ENCODE data around the gene TARS3. TPM values are rescaled to one million over a fixed set of nuclear protein-coding genes. Genes with fewer than 3 reads are reported as not detected.
"Not testable (repeated sequence)": the region's sequence is repeated elsewhere in the genome, so short reads cannot be mapped to it uniquely, and the experiment has no call there.

Gene TARS3
- total RNA-seq: 1 to 10 TPM; 9.3 to 9.8 TPM
- 10 to 100 TPM; 25.3 to 30.2 (median 26.9) TPM for polyA plus RNA-seq (ENCODE audit: insufficient read length in 6 of 6)
- long read RNA-seq, donor 1: 0 reads
- long read RNA-seq, donor 2, partial matches to known transcripts: 9 of 11 reads
- long read RNA-seq, donor 2, other reads (novel, unspliced or antisense): 0 of 11 reads
- long read RNA-seq, donor 3, transcript TARSL2-201 (19 exons, 3,610 nt): major isoform, 6 of 6 reads
- long read RNA-seq, donor 3, partial matches to known transcripts: 0 of 6 reads
- long read RNA-seq, donor 3, other reads (novel, unspliced or antisense): 0 of 6 reads
- long read RNA-seq, donor 4, partial matches to known transcripts: 12 of 13 reads
- long read RNA-seq, donor 4, other reads (novel, unspliced or antisense): 0 of 13 reads
- long read RNA-seq, donor 5, partial matches to known transcripts: 8 of 8 reads
- long read RNA-seq, donor 5, other reads (novel, unspliced or antisense): 0 of 8 reads
- long read RNA-seq, donor 6: 0 reads
- long read RNA-seq, donor 7: 0 reads
- long read RNA-seq, donor 8: 0 reads
- long read RNA-seq, donor 9: 0 reads
- long read RNA-seq, donor 10, partial matches to known transcripts: 8 of 9 reads
- long read RNA-seq, donor 10, other reads (novel, unspliced or antisense): 1 of 9 reads
- long read RNA-seq, donor 11: 0 reads
- long read RNA-seq, donor 12, partial matches to known transcripts: 0 of 4 reads
- long read RNA-seq, donor 12, other reads (novel, unspliced or antisense): 0 of 4 reads

DNA sequence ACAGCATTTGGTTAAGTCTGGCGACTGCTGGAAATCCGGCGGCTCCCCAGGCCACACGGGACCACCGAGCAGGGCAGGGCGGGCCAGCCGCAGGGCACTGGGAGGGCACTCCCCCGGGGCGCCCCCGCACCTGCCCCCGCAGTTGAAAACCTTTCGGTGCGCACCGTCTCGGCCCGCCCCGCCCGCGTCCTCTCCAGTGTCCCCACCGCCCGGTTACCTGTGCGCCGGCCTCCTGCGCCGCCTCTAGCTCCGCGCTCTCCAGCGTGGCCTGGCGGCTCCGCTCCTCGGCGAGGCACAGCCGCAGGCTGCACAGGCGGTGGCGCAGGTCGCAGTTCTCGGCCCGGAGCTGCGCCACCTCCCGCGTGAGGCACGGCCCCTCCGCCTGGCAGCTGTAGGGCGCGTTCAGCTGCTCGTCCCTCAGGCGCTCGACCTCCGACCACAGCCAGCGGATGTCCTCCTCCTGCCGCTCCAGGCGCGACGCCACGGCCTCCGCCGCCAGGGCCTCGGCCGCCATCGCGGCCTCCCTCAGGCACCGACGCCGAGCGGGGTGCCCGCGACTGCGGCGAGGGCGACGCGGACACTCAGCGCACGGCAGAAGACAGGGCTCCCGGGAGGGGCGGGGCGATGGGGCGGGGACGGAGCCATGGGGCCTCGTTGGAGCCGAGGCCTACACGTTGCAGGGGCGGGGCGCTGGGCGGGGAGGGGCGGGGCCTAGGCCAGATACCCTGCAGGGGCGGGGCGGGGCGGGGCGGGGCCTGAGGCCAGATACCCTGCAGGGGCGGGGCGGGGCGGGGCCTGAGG lies at the start of gene TARS3:
TSS of gene TARS3 (minus strand) at position 600 of the 801 bp plus-strand sequence. CDS start at position 514, 86 bp downstream.
- Histone ChIP-seq H3K27ac (peak within 1 kb of the TSS; percentile 88 to 91), H3K36me3 (peaks cover 0 to 21% of the 10 kb centered on the region in 2 donors), H3K4me3 (peak within 1 kb of the TSS; percentile 77 to 93), H3K4me1 (peaks cover 6 to 12% of the 10 kb centered on the region in 2 donors), H3K27me3 (no peaks in the 10 kb centered on the region), H3K9me3 (no peaks in the 10 kb centered on the region)
- peak; percentile 86 to 99 (median 96) for DNase-seq
- ATAC-seq: peak; percentile 98
- TF ChIP-seq, protein P1, sequence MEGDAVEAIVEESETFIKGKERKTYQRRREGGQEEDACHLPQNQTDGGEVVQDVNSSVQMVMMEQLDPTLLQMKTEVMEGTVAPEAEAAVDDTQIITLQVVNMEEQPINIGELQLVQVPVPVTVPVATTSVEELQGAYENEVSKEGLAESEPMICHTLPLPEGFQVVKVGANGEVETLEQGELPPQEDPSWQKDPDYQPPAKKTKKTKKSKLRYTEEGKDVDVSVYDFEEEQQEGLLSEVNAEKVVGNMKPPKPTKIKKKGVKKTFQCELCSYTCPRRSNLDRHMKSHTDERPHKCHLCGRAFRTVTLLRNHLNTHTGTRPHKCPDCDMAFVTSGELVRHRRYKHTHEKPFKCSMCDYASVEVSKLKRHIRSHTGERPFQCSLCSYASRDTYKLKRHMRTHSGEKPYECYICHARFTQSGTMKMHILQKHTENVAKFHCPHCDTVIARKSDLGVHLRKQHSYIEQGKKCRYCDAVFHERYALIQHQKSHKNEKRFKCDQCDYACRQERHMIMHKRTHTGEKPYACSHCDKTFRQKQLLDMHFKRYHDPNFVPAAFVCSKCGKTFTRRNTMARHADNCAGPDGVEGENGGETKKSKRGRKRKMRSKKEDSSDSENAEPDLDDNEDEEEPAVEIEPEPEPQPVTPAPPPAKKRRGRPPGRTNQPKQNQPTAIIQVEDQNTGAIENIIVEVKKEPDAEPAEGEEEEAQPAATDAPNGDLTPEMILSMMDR (IDR thresholded peaks at IDR 0.05): no peak
- intact Hi-C loops (cut with DNase I): no loop called here

- intact Hi-C loops (cut with DNase I): no loop called here
- peak in 1 of 4 donors; percentile 41 for DNase-seq
- no peak for ATAC-seq
- Histone ChIP-seq H3K27ac (no peak overlapping the region), H3K4me1 (no peaks in the 10 kb centered on the region), H3K4me3 (no peak overlapping the region), H3K9me3 (no peaks in the 10 kb centered on the region), H3K27me3 (no peaks in the 10 kb centered on the region), H3K36me3 (peaks cover 0 to 4% of the 10 kb centered on the region in 2 donors)
- TF ChIP-seq, protein P1 (IDR thresholded peaks at IDR 0.05): no peak
Measured at GRCh38 chr15:101773496-101774100, 49.3 kb upstream of the TARS3 start.

DNA sequence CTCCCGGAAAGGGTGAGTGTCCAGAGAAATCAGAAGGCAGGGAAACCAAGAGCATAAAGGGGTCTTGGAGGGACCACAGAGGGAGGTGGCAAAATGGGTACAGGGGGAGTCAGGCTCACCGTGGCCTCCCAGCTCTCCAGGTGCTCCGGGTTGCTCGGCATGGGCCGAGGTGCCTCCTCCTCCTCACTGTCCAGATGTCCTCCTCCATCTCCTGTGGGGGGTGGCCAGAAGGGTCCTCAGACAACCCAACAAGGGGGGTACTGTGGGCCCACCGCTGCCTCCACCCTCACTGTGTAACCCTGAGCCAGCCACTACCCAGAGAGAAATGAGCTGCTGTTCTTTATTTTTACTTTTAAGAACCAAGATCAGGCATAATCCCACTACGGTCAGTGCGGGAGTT lies 48.6 kb upstream of the TARS3 start:
- Histone ChIP-seq H3K27me3 (no peaks in the 10 kb centered on the region), H3K36me3 (peaks cover 0 to 4% of the 10 kb centered on the region in 2 donors), H3K27ac (no peak overlapping the region), H3K4me3 (no peak overlapping the region), H3K9me3 (no peaks in the 10 kb centered on the region), H3K4me1 (no peaks in the 10 kb centered on the region)
- TF ChIP-seq, protein P1 (IDR thresholded peaks at IDR 0.05): no peak
- ATAC-seq (no peak), DNase-seq (peak in 1 of 4 donors; percentile 48)
- intact Hi-C loops (cut with DNase I): no loop called here

DNA sequence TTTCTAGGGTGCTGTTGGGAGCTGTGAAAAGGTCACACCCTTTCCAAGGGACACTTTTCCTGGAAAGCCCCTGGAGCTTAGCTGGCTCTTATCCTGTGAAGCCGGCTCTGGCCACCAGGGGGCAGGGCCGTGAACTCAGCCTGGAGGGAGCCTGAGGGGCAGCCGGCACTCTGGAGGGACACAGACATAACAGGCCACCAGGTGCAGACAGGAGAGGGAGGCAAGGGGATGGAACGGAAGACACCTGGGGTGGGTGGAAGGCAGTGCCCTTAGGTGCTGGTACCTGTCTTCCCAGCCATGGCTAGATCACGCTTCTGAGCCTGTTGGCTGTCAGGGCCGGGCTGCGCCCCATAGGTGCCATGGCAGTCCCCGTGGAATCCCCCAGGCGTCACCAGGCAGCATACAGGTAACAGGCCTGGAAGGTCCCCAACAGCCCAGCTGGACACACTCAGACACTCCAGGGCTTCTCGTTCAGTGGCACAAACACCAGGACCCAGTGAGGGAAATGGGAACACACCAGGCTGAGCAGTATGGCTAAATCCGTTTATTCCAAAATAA lies 42.9 kb upstream of the TARS3 start:
- H3K9me3 ChIP-seq; H3K27me3 ChIP-seq; H3K27ac ChIP-seq; DNase-seq; ATAC-seq; H3K36me3 ChIP-seq; intact Hi-C loops (cut with DNase I); H3K4me1 ChIP-seq; H3K4me3 ChIP-seq: not testable (repeated sequence)

Data from left lung (tissue), 14 donors.